Measurements from ENCODE around the gene SLC41A3.

The SLC41A3 gene

DNA sequence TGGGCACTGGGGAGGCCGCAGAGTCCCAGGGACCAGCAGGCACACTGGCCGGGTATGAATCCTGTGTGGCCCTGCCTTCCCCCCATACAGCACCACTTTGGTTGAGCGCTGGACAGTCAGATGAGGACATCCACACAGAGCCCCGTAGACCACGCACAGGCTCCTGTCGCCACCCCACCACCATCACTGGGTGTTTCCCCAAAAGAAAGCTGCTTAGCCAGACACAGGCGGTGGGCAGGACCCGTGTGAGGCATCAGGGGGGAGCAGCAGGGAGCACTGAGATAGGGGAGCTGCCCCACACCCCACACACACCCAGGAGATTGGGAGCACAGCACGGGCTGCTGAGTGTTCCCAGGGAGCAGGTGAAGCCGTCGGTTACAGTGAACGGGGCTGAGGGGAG lies 42.4 kb upstream of the SLC41A3 start:
- POLR2A ChIA-PET (ENCODE audit: low non-redundant PET) = no interaction called here
- TF ChIP-seq, protein P1, sequence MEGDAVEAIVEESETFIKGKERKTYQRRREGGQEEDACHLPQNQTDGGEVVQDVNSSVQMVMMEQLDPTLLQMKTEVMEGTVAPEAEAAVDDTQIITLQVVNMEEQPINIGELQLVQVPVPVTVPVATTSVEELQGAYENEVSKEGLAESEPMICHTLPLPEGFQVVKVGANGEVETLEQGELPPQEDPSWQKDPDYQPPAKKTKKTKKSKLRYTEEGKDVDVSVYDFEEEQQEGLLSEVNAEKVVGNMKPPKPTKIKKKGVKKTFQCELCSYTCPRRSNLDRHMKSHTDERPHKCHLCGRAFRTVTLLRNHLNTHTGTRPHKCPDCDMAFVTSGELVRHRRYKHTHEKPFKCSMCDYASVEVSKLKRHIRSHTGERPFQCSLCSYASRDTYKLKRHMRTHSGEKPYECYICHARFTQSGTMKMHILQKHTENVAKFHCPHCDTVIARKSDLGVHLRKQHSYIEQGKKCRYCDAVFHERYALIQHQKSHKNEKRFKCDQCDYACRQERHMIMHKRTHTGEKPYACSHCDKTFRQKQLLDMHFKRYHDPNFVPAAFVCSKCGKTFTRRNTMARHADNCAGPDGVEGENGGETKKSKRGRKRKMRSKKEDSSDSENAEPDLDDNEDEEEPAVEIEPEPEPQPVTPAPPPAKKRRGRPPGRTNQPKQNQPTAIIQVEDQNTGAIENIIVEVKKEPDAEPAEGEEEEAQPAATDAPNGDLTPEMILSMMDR (conservative IDR thresholded peaks at IDR 0.05; ENCODE audit: low read depth) = no peak
- DNase-seq (ENCODE audit: low spot score) = no peak
- CTCF ChIA-PET = interaction anchor here (2.2 kb wide), 1 partner anchor 8 kb away, joined by 8 read pairs; no protein-coding TSS in a partner anchor
- H3K27ac ChIP-seq = no peak overlapping the region

DNA sequence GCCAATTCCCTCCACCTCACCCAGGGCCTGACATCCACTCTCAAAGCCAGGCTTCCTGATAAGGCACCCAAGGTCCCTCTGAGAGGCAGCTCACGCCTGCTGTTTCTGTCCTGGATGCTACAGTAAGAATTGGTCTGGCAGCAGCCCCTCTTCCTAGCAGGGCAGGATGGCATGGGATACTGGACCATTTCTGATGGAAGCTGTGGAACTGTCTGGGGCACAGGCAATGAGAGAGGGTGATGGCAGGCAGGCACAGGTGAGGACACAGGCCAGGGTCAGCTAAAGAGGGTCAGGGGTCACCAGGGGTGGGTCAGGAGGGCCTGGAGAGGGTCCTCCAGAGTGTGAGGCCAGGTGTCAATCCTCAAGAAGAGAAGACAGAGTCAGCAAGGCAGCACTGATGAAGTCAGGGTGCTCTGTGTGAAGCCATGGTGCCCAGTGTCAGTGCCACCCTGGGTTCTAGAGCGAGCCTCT lies 41.9 kb upstream of the SLC41A3 start:
- no peak for DNase-seq (ENCODE audit: low spot score)
- H3K27ac ChIP-seq = no peak overlapping the region
- ChIA-PET POLR2A (ENCODE audit: low non-redundant PET) (no interaction called here), CTCF (interaction anchor here (2.2 kb wide), 1 partner anchor 8 kb away, joined by 8 read pairs; no protein-coding TSS in a partner anchor)
- TF ChIP-seq, protein P1 (conservative IDR thresholded peaks at IDR 0.05; ENCODE audit: low read depth) = no peak

DNA sequence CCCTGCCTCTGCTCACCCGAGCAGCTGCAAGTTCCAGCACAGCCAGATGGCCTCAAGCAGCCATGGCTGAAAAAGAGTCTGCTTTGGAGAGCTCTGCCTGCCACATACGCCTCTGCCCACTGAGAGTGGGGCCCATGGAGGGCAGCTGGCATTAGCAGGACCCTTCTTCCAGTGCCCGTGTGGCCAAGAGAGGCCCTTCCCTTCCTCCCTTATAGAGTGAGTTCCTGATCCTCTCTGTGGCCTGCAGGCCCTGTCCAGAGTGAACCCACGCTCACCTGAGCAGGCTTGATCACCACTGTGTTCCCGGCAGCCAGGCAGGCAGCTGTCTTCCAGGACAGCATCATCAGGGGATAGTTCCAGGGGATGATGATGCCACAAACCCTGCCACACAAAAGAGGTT lies 41.4 kb upstream of the SLC41A3 start:
- TF ChIP-seq, protein P1 (conservative IDR thresholded peaks at IDR 0.05; ENCODE audit: low read depth) = no peak
- no peak overlapping the region for H3K27ac ChIP-seq
- DNase-seq (ENCODE audit: low spot score) = no peak
- POLR2A ChIA-PET (ENCODE audit: low non-redundant PET) = no interaction called here
- CTCF ChIA-PET = interaction anchor here (2.2 kb wide), 1 partner anchor 9 kb away, joined by 8 read pairs; no protein-coding TSS in a partner anchor

DNA sequence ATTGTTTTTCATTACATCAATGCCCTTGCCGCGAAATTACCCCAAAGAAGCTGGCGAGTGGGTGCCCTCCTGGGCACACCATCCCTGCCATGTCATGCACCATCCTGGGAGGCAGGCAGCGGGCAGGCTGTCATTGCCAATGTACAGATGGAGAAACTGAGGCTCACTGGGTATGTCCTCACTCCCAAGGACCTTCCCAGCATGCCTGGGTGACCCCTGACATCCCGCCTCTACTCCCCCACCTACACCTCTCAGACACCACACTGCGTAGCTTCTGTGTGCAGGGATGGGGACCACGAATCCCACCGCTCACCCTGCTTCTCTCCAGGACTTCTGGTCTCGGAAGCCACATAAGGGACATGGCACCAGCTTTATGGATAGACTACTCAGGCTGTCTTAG lies 41.0 kb upstream of the SLC41A3 start:
- no peak overlapping the region for H3K27ac ChIP-seq
- POLR2A ChIA-PET (ENCODE audit: low non-redundant PET) = no interaction called here
- DNase-seq (ENCODE audit: low spot score) = no peak
- CTCF ChIA-PET = interaction anchor here (2.2 kb wide), 1 partner anchor 9 kb away, joined by 8 read pairs; no protein-coding TSS in a partner anchor
- TF ChIP-seq, protein P1 (conservative IDR thresholded peaks at IDR 0.05; ENCODE audit: low read depth) = no peak

DNA sequence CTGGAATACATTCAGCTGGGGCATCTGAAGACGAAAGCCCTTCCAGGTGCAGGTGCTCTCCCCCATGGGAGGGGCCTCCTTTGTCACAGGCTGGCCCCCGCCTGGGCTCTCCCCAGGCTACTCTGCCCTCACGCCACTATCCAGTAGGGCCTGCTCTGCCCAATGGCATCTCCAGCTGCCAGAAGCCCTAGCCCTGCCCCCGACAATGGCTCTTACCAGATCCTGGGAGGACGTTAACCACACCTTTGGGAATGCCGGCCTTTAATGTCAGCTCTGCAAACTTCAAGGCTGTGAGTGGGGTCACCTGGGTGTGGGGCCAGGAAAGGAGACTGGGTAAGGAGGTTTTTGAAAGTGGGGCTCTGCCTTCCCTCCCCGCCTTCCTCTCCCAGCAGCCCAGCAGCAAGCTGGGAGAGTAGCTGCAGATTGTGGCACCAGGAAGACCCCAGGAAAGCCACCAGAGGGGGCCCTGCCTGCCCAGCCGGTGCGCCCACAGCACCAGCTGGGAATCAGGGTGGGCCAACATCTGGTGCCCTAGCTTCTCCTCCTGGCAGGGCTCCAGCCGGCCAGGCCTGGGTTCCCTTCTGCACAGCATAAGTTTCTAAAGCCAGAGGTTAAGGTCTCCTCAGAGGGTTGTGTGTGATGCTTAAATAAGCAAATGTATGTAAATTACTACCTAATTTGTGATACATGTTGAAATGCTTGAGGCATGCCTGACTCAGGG lies 40.4 kb upstream of the SLC41A3 start:
- POLR2A ChIA-PET (ENCODE audit: low non-redundant PET) = no interaction called here
- no peak for DNase-seq (ENCODE audit: low spot score)
- CTCF ChIA-PET = interaction anchor here (0.5 to 2.2 kb wide), 2 partner anchors 9 to 10 kb away, joined by 3 to 8 read pairs; no protein-coding TSS in a partner anchor
- H3K27ac ChIP-seq = no peak overlapping the region
- TF ChIP-seq, protein P1 (conservative IDR thresholded peaks at IDR 0.05; ENCODE audit: low read depth) = no peak

DNA sequence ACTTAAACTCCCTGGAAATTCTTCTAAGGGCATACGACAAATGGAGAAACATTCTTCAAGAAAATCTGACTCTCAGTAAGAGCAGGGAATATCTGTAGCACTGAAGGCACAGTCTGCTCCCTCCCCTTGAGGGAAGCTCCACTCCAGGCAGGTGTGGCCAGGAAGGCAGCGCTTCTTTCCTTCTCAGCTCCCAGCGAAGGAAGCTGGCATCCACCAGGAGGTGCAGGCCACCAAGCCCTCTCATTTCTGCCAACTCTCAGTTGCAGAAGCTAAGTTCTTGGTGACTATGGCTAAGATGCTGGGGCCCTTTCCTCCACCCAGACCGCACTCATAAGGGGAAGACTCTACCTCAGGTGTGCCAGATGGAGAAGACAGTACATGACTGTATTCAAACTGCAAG lies 37.7 kb upstream of the SLC41A3 start:
- no peak for DNase-seq (ENCODE audit: low spot score)
- H3K27ac ChIP-seq = no peak overlapping the region
- CTCF ChIA-PET = no interaction called here
- POLR2A ChIA-PET (ENCODE audit: low non-redundant PET) = no interaction called here
- TF ChIP-seq, protein P1 (conservative IDR thresholded peaks at IDR 0.05; ENCODE audit: low read depth) = no peak
